ENCODE results near the gene PCDHGA1.

- TF ChIP-seq CTCF (IDR thresholded peaks at IDR 0.05) (no peak), POLR2A (IDR thresholded peaks at IDR 0.05) (no peak)
Measured at GRCh38 chr5:141494761-141495452, 164.6 kb downstream of the PCDHGA1 start.
